Thyroid gland (tissue), 4 donors: ENCODE measurements around the gene LRCOL1. TPM values are rescaled to one million over a fixed set of nuclear protein-coding genes. Genes with fewer than 3 reads are reported as not detected.
A peak's percentile ranks its signal among the peaks of the same experiment; 100 is the strongest.

Source experiments
- DNase-seq, 2 donors: peaks; one replicate each; pipeline ENCODE4 v3.0.0-alpha.2; 2019
- H3K27ac ChIP-seq, 3 donors: fragments of 200-600 bp; sonication (generic); 1 replicate in 2 of 3; 2 replicates in 1 of 3; pipeline ENCODE4 v1.5.1; 2016 to 2019; ENCODE audit warnings: mild to moderate bottlenecking in 1 of 3, moderate library complexity in 1 of 3
- H3K27me3 ChIP-seq: fragments of 200-600 bp; sonication (generic); one replicate; pipeline ENCODE4 v1.5.1; 2019
- H3K36me3 ChIP-seq, 2 donors: fragments of 200-600 bp; sonication (generic); one replicate each; pipeline ENCODE4 v1.5.1; 2016 to 2019
- H3K4me1 ChIP-seq, 2 donors: fragments of 200-600 bp; sonication (generic); one replicate each; pipeline ENCODE4 v1.5.1; 2017 to 2019
- H3K4me3 ChIP-seq, 3 donors: fragments of 200-600 bp; sonication (generic); replicated peaks in 1 of 3; 1 replicate in 2 of 3; 2 replicates in 1 of 3; pipeline ENCODE4 v1.5.1; 2016; ENCODE audit warnings: mild to moderate bottlenecking in 1 of 3
- H3K9me3 ChIP-seq: fragments of 200-600 bp; sonication (generic); one replicate; pipeline ENCODE4 v1.5.1; 2017
- CTCF ChIP-seq, 6 experiments: fragments of 200-600 bp in 3 of 6; fragments of 450-650 bp in 3 of 6; sonication (generic) in 3 of 6; IDR thresholded peaks; one replicate each; pipeline ENCODE4 v1.5.1; 2016 to 2019; ENCODE audit warnings: antibody characterized with exemption in 6 of 6, mild to moderate bottlenecking in 2 of 6, inconsistent platforms in 1 of 6, moderate library complexity in 1 of 6
- POLR2A ChIP-seq, 2 donors: fragments of 450-650 bp; IDR thresholded peaks; one replicate each; pipeline ENCODE4 v1.6.1; 2017; ENCODE audit warnings: antibody characterized with exemption in 2 of 2, mild to moderate bottlenecking in 2 of 2, moderate library complexity in 1 of 2
- WGBS, 2 donors: methylation state at CpG; one replicate each; pipeline ENCODE4 v1.1.5; 2017; 5-methylcytosine and 5-hydroxymethylcytosine counted together
- intact Hi-C: fragments of 100-400 bp; cut with DNase I; formaldehyde crosslinking; loops from one replicate; pipeline ENCODE4 v1.15.1; 2023
- total RNA-seq, 4 donors: library from RNA; depleted of rRNA; stranded (reverse); fragments of >200 nt; gene quantifications; one replicate each; pipeline ENCODE4 v1.2.3, GENCODE V29; 2016

LRCOL1 gene
- total RNA-seq, 4 donors from 2014 or later, result 0.89 to 3.2 (median 3.2) TPM; not detected in 1

GRCh38 chr12:132641811-132642650, 31.6 kb upstream of the LRCOL1 start:
- Histone ChIP-seq H3K36me3 (peaks cover 11 to 13% of the 10 kb centered on the region in 2 donors), H3K27ac (no peak overlapping the region), H3K4me3 (no peak overlapping the region), H3K4me1 (no peaks in the 10 kb centered on the region), H3K9me3 (no peaks in the 10 kb centered on the region), H3K27me3 (no peaks in the 10 kb centered on the region)
- DNase-seq, result no peak
- WGBS, 2 donors, result 95 to 98% methylated on average over 19 to 21 of the region's 28 CpGs
- TF ChIP-seq POLR2A (IDR thresholded peaks at IDR 0.05), result no peak
- TF ChIP-seq CTCF (IDR thresholded peaks at IDR 0.05), result no peak
- intact Hi-C loops, result no loop called here

DNA sequence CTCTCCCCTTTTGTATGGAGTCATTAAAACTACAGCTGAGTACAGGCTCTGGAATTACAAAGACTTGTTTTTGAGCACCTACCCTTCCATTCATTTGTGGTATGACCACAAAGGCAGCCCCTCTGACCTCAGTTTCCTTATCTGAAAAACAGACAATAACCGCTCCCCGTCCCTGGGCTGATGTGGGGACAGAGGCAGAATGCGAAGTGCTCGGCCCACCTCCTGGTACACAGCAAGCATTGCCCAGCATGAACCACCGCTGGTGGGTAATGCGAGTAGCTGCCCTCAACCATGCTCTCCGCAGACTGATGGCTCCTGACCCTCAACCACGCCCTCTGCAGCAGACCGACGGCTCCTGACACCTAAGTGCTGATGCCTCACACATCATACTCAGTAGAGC, 30.6 kb upstream of the LRCOL1 start:
- Histone ChIP-seq H3K9me3 (no peaks in the 10 kb centered on the region), H3K36me3 (peaks cover 11 to 13% of the 10 kb centered on the region in 2 donors), H3K4me1 (no peaks in the 10 kb centered on the region), H3K27ac (no peak overlapping the region), H3K27me3 (no peaks in the 10 kb centered on the region), H3K4me3 (no peak overlapping the region)
- no peak for DNase-seq
- TF ChIP-seq CTCF (IDR thresholded peaks at IDR 0.05) (no peak), POLR2A (IDR thresholded peaks at IDR 0.05) (no peak)
- WGBS, 2 donors, result 83 to 86% methylated on average over 9 to 10 of the region's 10 CpGs
- intact Hi-C loops, result no loop called here

DNA sequence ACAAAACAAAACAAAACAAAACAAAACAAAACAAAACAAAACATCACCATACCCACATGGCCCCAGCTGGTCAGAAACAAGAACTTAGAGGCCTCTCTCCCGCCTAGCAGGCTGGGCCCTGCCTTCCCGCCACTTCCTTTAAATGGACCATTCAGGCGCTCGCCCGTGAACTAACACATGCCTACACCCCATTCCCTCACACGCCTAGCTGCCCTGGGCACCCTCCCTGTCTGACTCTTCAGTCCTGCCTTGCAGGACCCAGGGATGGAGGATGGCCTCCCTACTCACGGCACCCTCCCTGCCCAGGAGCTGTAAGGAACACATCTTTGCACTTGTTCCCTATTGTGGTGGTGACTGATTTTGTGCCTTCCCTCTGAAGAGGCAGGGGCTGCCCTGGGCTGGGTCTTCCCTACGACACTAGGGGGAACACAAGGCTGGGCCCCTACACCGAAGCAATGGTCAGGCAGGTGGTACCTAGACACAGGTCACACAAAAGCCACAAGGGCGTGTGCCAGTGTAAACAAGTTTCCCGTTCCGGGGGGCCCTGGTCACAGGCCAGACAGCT, 29.7 kb upstream of the LRCOL1 start:
- H3K9me3 ChIP-seq, result no peaks in the 10 kb centered on the region
- no peaks in the 10 kb centered on the region for H3K4me1 ChIP-seq
- TF ChIP-seq POLR2A (IDR thresholded peaks at IDR 0.05) (no peak), CTCF (IDR thresholded peaks at IDR 0.05) (no peak)
- H3K27ac ChIP-seq, result no peak overlapping the region
- peaks cover 11 to 18% of the 10 kb centered on the region in 2 donors for H3K36me3 ChIP-seq
- 95 to 96% methylated on average over 12 of the region's 12 CpGs for WGBS, 2 donors
- intact Hi-C loops, result no loop called here
- H3K4me3 ChIP-seq, result no peak overlapping the region
- no peaks in the 10 kb centered on the region for H3K27me3 ChIP-seq
- no peak for DNase-seq

GRCh38 chr12:132638541-132639408, 28.4 kb upstream of the LRCOL1 start:
- Histone ChIP-seq H3K27ac (no peak overlapping the region), H3K9me3 (no peaks in the 10 kb centered on the region), H3K36me3 (peaks cover 11 to 19% of the 10 kb centered on the region in 2 donors), H3K4me1 (no peaks in the 10 kb centered on the region), H3K4me3 (no peak overlapping the region), H3K27me3 (no peaks in the 10 kb centered on the region)
- WGBS, 2 donors, result 73 to 75% methylated on average over 25 of the region's 25 CpGs
- DNase-seq, result peak; percentile 20 to 31
- TF ChIP-seq CTCF (IDR thresholded peaks at IDR 0.05), result peak in 5 of 6 experiments; percentile 20 to 77 (median 58)
- TF ChIP-seq POLR2A (IDR thresholded peaks at IDR 0.05), result no peak
- intact Hi-C loops, result no loop called here
